ENCODE results near the gene TMEM163. TPM values are rescaled to one million over a fixed set of nuclear protein-coding genes. Genes with fewer than 3 reads are reported as not detected.

Gene TMEM163
- total RNA-seq, 1 experiment from 2014 or later = 0.12 TPM

DNA sequence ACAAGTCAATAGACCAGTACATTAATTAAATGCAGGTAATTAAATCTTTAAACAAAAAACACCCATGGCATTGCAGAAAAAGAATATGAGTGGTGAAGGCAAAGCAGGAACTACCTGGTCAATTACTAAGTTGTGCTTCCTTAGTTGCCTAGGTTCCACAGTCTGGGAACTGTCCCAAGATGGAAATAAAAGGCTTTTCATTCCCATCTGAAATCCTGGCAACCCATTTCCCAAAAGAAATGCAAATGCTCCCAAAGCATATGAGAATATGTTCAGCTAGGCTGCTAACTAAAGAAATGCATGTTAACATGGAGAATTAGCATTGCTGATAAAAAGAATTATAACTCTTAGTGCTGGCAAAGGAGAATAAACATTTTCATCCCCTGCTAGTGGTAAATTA lies 177.8 kb downstream of the TMEM163 start:
- POLR2A ChIA-PET = no interaction called here
- ATAC-seq (no peak), DNase-seq (ENCODE audit: low read depth, low spot score) (no peak)
- RAD21 ChIA-PET (ENCODE audit: low non-redundant PET in 1 of 2, low total read pairs in 2 of 2, uncharacterized antibody in 2 of 2, unreplicated experiment in 2 of 2) = interaction anchor here in 1 of 2 experiments (0.5 kb wide), 1 partner anchor 657 kb away, joined by 5 read pairs; no protein-coding TSS in a partner anchor
- Histone ChIP-seq H4K20me1 (ENCODE audit: insufficient read depth) (no peaks in the 10 kb centered on the region), H3K9me2 (ENCODE audit: insufficient read depth) (no peaks in the 10 kb centered on the region), H3K27ac (ENCODE audit: low read depth, low read length) (no peak overlapping the region), H3K9me3 (ENCODE audit: control insufficient read depth in 1 of 2, insufficient read depth in 1 of 2, low read depth in 1 of 2, low read length in 2 of 2) (no peaks in the 10 kb centered on the region), H3K4me1 (ENCODE audit: control insufficient read depth in 1 of 2, insufficient read depth in 2 of 2, low read length in 2 of 2) (no peaks in the 10 kb centered on the region), H2AFZ (ENCODE audit: low read depth, low read length, poor library complexity, severe bottlenecking) (no peak overlapping the region), H3K4me3 (replicated peaks in 1 of 2; ENCODE audit: low read depth in 1 of 2, low read length in 2 of 2) (no peak overlapping the region), H3K36me3 (ENCODE audit: control insufficient read depth in 1 of 2, insufficient read depth in 2 of 2, low read length in 2 of 2) (no peaks in the 10 kb centered on the region), H3K27me3 (ENCODE audit: insufficient read depth, low read length) (no peaks in the 10 kb centered on the region), H3K4me2 (ENCODE audit: low read length) (no peak overlapping the region), H3K79me2 (ENCODE audit: insufficient read depth, low read length) (no peaks in the 10 kb centered on the region), H3K9ac (ENCODE audit: low read length) (no peak overlapping the region)
- TF ChIP-seq CBX3 (IDR thresholded peaks at IDR 0.05; ENCODE audit: low read depth) = no peak
- no peak for TF ChIP-seq SRF (IDR thresholded peaks at IDR 0.05; ENCODE audit: low read depth)
- TF ChIP-seq SP1 (IDR thresholded peaks at IDR 0.05; ENCODE audit: low read depth) = no peak
- no peak for TF ChIP-seq SIN3A (IDR thresholded peaks at IDR 0.05; ENCODE audit: low read depth)
- TF ChIP-seq, protein P1, sequence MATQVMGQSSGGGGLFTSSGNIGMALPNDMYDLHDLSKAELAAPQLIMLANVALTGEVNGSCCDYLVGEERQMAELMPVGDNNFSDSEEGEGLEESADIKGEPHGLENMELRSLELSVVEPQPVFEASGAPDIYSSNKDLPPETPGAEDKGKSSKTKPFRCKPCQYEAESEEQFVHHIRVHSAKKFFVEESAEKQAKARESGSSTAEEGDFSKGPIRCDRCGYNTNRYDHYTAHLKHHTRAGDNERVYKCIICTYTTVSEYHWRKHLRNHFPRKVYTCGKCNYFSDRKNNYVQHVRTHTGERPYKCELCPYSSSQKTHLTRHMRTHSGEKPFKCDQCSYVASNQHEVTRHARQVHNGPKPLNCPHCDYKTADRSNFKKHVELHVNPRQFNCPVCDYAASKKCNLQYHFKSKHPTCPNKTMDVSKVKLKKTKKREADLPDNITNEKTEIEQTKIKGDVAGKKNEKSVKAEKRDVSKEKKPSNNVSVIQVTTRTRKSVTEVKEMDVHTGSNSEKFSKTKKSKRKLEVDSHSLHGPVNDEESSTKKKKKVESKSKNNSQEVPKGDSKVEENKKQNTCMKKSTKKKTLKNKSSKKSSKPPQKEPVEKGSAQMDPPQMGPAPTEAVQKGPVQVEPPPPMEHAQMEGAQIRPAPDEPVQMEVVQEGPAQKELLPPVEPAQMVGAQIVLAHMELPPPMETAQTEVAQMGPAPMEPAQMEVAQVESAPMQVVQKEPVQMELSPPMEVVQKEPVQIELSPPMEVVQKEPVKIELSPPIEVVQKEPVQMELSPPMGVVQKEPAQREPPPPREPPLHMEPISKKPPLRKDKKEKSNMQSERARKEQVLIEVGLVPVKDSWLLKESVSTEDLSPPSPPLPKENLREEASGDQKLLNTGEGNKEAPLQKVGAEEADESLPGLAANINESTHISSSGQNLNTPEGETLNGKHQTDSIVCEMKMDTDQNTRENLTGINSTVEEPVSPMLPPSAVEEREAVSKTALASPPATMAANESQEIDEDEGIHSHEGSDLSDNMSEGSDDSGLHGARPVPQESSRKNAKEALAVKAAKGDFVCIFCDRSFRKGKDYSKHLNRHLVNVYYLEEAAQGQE (IDR thresholded peaks at IDR 0.05; ENCODE audit: low read depth) = no peak
- TF ChIP-seq, protein P2, sequence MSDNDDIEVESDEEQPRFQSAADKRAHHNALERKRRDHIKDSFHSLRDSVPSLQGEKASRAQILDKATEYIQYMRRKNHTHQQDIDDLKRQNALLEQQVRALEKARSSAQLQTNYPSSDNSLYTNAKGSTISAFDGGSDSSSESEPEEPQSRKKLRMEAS (IDR thresholded peaks at IDR 0.05) = no peak
- TF ChIP-seq RAD21 (IDR thresholded peaks at IDR 0.05; ENCODE audit: low read depth) = no peak
- TF ChIP-seq, protein P3, sequence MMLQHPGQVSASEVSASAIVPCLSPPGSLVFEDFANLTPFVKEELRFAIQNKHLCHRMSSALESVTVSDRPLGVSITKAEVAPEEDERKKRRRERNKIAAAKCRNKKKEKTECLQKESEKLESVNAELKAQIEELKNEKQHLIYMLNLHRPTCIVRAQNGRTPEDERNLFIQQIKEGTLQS (IDR thresholded peaks at IDR 0.05) = no peak
- TF ChIP-seq ZFX (IDR thresholded peaks at IDR 0.05) = no peak
- no peak for TF ChIP-seq POLR2AphosphoS5 (IDR thresholded peaks at IDR 0.05; ENCODE audit: low read depth, low read length)
- no peak for TF ChIP-seq EZH2phosphoT487 (IDR thresholded peaks at IDR 0.05; ENCODE audit: borderline replicate concordance)
- TF ChIP-seq, protein P4, sequence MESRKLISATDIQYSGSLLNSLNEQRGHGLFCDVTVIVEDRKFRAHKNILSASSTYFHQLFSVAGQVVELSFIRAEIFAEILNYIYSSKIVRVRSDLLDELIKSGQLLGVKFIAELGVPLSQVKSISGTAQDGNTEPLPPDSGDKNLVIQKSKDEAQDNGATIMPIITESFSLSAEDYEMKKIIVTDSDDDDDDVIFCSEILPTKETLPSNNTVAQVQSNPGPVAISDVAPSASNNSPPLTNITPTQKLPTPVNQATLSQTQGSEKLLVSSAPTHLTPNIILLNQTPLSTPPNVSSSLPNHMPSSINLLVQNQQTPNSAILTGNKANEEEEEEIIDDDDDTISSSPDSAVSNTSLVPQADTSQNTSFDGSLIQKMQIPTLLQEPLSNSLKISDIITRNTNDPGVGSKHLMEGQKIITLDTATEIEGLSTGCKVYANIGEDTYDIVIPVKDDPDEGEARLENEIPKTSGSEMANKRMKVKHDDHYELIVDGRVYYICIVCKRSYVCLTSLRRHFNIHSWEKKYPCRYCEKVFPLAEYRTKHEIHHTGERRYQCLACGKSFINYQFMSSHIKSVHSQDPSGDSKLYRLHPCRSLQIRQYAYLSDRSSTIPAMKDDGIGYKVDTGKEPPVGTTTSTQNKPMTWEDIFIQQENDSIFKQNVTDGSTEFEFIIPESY (IDR thresholded peaks at IDR 0.05; ENCODE audit: extremely low read depth, insufficient replicate concordance, low read length) = no peak
- TF ChIP-seq ZNF274 (IDR thresholded peaks at IDR 0.05; ENCODE audit: low read depth, low read length) = no peak
- no peak for TF ChIP-seq TCF7L2 (IDR thresholded peaks at IDR 0.05; ENCODE audit: borderline replicate concordance, extremely low read depth, insufficient read depth, insufficient read length)
- no peak for TF ChIP-seq ELF1 (IDR thresholded peaks at IDR 0.05; ENCODE audit: borderline replicate concordance, low read depth)
- no peak for TF ChIP-seq JUND (IDR thresholded peaks at IDR 0.05)
- TF ChIP-seq FOSL1 (IDR thresholded peaks at IDR 0.05; ENCODE audit: low read depth) = no peak
- TF ChIP-seq, protein P5, sequence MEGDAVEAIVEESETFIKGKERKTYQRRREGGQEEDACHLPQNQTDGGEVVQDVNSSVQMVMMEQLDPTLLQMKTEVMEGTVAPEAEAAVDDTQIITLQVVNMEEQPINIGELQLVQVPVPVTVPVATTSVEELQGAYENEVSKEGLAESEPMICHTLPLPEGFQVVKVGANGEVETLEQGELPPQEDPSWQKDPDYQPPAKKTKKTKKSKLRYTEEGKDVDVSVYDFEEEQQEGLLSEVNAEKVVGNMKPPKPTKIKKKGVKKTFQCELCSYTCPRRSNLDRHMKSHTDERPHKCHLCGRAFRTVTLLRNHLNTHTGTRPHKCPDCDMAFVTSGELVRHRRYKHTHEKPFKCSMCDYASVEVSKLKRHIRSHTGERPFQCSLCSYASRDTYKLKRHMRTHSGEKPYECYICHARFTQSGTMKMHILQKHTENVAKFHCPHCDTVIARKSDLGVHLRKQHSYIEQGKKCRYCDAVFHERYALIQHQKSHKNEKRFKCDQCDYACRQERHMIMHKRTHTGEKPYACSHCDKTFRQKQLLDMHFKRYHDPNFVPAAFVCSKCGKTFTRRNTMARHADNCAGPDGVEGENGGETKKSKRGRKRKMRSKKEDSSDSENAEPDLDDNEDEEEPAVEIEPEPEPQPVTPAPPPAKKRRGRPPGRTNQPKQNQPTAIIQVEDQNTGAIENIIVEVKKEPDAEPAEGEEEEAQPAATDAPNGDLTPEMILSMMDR (IDR thresholded peaks at IDR 0.05 in 2 of 3, conservative IDR thresholded peaks at IDR 0.05 in 1 of 3; ENCODE audit: borderline replicate concordance in 1 of 3, insufficient read depth in 1 of 3, low read depth in 2 of 3, low read length in 2 of 3) = no peak
- intact Hi-C loops (cut with micrococcal nuclease) = no loop called here
- CTCF ChIA-PET = no interaction called here
- BruUV-seq (replicated peaks) = no TSS peak

Measured in HCT116 (cell line).